Lung (tissue), 12 donors: Measurements from ENCODE around the gene ADIPOQ. TPM values are rescaled to one million over a fixed set of nuclear protein-coding genes. Genes with fewer than 3 reads are reported as not detected.
"Not testable (repeated sequence)": the region's sequence is repeated elsewhere in the genome, so short reads cannot be mapped to it uniquely, and the experiment has no call there.

Source experiments
- ATAC-seq: fragments of 200-7000 bp; cut with Tn5 transposase; one replicate; pipeline ENCODE4 v1.9.1; 2020; ENCODE audit warnings: moderate number of reproducible peaks; ENCODE audit not compliant: insufficient read depth, low FRiP score
- DNase-seq, 3 donors: peaks; one replicate each; pipeline ENCODE4 v3.0.0-alpha.2; 2013 to 2017
- H3K27ac ChIP-seq, 2 donors: one replicate each; pipeline ENCODE4 v1.5.1; 2013; ENCODE audit warnings: mild to moderate bottlenecking in 2 of 2, moderate library complexity in 2 of 2, control low read depth in 1 of 2, inconsistent platforms in 1 of 2, low read depth in 1 of 2, low read length in 1 of 2
- H3K27me3 ChIP-seq, 3 donors: one replicate each; pipeline ENCODE4 v1.5.1; 2013; ENCODE audit warnings: low read length in 2 of 3; ENCODE audit not compliant: control insufficient read depth in 3 of 3, insufficient read depth in 3 of 3
- H3K36me3 ChIP-seq, 4 donors: one replicate each; pipeline ENCODE4 v1.5.1; 2013; ENCODE audit warnings: low read length in 4 of 4, mild to moderate bottlenecking in 1 of 4, moderate library complexity in 1 of 4; ENCODE audit not compliant: control insufficient read depth in 4 of 4, insufficient read depth in 4 of 4
- H3K4me1 ChIP-seq, 5 donors: one replicate each; pipeline ENCODE4 v1.5.1; 2013; ENCODE audit warnings: low read length in 5 of 5, mild to moderate bottlenecking in 2 of 5, moderate library complexity in 1 of 5; ENCODE audit not compliant: control insufficient read depth in 5 of 5, insufficient read depth in 5 of 5
- H3K4me3 ChIP-seq: one replicate; pipeline ENCODE4 v1.5.1; 2013; ENCODE audit warnings: mild to moderate bottlenecking, control low read depth, moderate library complexity
- H3K9ac ChIP-seq, 2 donors: one replicate each; pipeline ENCODE4 v1.5.1; 2013; ENCODE audit warnings: low read length in 2 of 2, control low read depth in 1 of 2; ENCODE audit not compliant: insufficient read depth in 1 of 2
- H3K9me3 ChIP-seq, 4 donors: one replicate each; pipeline ENCODE4 v1.5.1; 2013; ENCODE audit warnings: low read length in 3 of 4, mild to moderate bottlenecking in 1 of 4, moderate library complexity in 1 of 4; ENCODE audit not compliant: control insufficient read depth in 4 of 4, insufficient read depth in 3 of 4
- WGBS, 2 donors: extraction: QIAGEN DNeasy Blood & Tissue Kit; methylation state at CpG; one replicate each; pipeline ENCODE4 v1.1.7; 2013; 5-methylcytosine and 5-hydroxymethylcytosine counted together
- polyA plus RNA-seq, 2 donors: library from polyadenylated mRNA; stranded (reverse); fragments of 200-250 nt; gene quantifications; one replicate each; pipeline ENCODE4 v1.2.1, GENCODE V29; 2013
- total RNA-seq, 2 donors: library from RNA; depleted of rRNA in 1 of 2; stranded (reverse); fragments of >200 nt in 1 of 2; gene quantifications; one replicate each; pipeline ENCODE4 v1.2.1, GENCODE V29; 2014 to 2021
- TF ChIP-seq, protein P1 (sequence below): IDR thresholded peaks from 2 replicates; pipeline ENCODE4 v1.5.1; 2012; ENCODE audit warnings: mild to moderate bottlenecking; ENCODE audit errors: control extremely low read depth, extremely low read depth
- donor health status: control.
- donor health status: control.
- donor health status: Bipolar disorder and iron deficiency.
- donor health status: healthy.
- donor health status: DM: yes; HTN: yes; CAD: no.

Gene ADIPOQ
- total and polyA plus RNA-seq, 4 donors = 0.01 to 0.09 TPM; not detected in 2

DNA sequence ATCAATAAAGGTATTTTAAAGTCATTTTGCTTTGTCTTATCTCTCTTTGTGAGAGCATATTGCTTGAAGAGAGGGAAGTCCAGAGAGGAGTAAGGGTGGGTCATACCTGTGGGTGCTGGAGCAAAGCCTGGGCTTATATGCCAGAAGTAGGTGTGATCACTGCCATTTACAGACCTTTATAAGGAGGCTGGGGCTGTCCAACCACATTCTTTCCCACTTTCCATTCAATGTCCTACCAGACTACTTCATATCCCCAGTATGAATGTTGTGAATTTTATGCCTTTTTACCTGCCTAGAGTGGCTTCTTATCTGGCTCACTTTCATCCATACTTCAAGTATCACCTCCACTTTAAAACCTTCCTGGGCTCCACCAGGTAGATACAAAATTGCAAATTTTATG lies 48.4 kb downstream of the ADIPOQ start:
- H3K4me1 ChIP-seq = peaks cover 0 to 9% (median 6%) of the 10 kb centered on the region in 5 donors
- H3K9me3 ChIP-seq = no peaks in the 10 kb centered on the region
- TF ChIP-seq, protein P1, sequence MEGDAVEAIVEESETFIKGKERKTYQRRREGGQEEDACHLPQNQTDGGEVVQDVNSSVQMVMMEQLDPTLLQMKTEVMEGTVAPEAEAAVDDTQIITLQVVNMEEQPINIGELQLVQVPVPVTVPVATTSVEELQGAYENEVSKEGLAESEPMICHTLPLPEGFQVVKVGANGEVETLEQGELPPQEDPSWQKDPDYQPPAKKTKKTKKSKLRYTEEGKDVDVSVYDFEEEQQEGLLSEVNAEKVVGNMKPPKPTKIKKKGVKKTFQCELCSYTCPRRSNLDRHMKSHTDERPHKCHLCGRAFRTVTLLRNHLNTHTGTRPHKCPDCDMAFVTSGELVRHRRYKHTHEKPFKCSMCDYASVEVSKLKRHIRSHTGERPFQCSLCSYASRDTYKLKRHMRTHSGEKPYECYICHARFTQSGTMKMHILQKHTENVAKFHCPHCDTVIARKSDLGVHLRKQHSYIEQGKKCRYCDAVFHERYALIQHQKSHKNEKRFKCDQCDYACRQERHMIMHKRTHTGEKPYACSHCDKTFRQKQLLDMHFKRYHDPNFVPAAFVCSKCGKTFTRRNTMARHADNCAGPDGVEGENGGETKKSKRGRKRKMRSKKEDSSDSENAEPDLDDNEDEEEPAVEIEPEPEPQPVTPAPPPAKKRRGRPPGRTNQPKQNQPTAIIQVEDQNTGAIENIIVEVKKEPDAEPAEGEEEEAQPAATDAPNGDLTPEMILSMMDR = no peak
- H3K27me3 ChIP-seq = no peaks in the 10 kb centered on the region
- DNase-seq (peak in 2 of 3 donors; percentile 26 to 62), ATAC-seq (no peak)
- H3K9ac ChIP-seq = no peak overlapping the region
- no peaks in the 10 kb centered on the region for H3K36me3 ChIP-seq
- H3K4me3 ChIP-seq = no peak overlapping the region
- H3K27ac ChIP-seq = no peak overlapping the region

- not testable (repeated sequence) for H3K27ac ChIP-seq, H3K9ac ChIP-seq, ATAC-seq, DNase-seq, H3K4me3 ChIP-seq, H3K9me3 ChIP-seq, H3K36me3 ChIP-seq, H3K27me3 ChIP-seq
- peaks cover 0 to 19% (median 4%) of the 10 kb centered on the region in 5 donors for H3K4me1 ChIP-seq
- WGBS, 2 donors = no CpG with 5 or more reads among the region's 2 CpGs
Measured at GRCh38 chr3:186893071-186893470, 50.6 kb downstream of the ADIPOQ start.

DNA sequence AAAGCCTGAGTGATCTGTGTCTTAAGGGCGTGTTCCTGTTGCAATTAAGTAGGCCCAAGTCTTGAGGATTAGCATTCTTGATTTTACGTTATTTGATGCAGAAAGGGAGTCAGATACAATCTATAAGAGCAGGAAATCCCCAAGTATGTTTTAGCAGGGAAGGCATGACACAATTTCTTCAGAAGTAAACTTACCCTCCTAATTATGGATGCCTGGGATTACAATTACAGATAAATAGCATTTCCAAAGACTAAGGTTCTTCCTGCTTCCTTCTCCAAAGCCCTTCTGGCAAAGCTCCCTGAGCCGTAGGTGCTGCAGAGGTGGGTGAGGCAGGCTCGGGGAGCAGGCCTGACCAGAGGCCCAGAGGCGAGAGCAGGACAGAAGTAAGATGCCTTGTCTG lies 52.9 kb downstream of the ADIPOQ start:
- Histone ChIP-seq H3K9me3 (peaks cover 0 to 2% (median 0%) of the 10 kb centered on the region in 4 donors), H3K9ac (no peak overlapping the region), H3K4me3 (no peak overlapping the region), H3K36me3 (no peaks in the 10 kb centered on the region), H3K27me3 (no peaks in the 10 kb centered on the region), H3K4me1 (peaks cover 0 to 19% (median 2%) of the 10 kb centered on the region in 5 donors), H3K27ac (no peak overlapping the region)
- WGBS, 2 donors = 89 to 93% methylated on average over 5 of the region's 5 CpGs
- DNase-seq (no peak), ATAC-seq (no peak)
- TF ChIP-seq, protein P1 = no peak

GRCh38 chr3:186896006-186896405 lies 53.5 kb downstream of the ADIPOQ start:
- TF ChIP-seq, protein P1 = no peak
- Histone ChIP-seq H3K36me3 (no peaks in the 10 kb centered on the region), H3K4me1 (peaks cover 0 to 19% (median 2%) of the 10 kb centered on the region in 5 donors), H3K4me3 (no peak overlapping the region), H3K27ac (no peak overlapping the region), H3K27me3 (no peaks in the 10 kb centered on the region), H3K9me3 (peaks cover 0 to 2% (median 0%) of the 10 kb centered on the region in 4 donors), H3K9ac (no peak overlapping the region)
- peak; percentile 30 to 67 (median 58) for DNase-seq
- WGBS, 2 donors = 91 to 96% methylated on average over 4 of the region's 4 CpGs
- no peak for ATAC-seq
